COLO829 (cell line): Measurements from ENCODE around the gene MRPL22.
"Not testable (repeated sequence)": the region's sequence is repeated elsewhere in the genome, so short reads cannot be mapped to it uniquely, and the experiment has no call there.

Experiments used
- DNase-seq: peaks from one replicate; pipeline ENCODE4 v3.0.0; 2012; ENCODE audit warnings: low spot score

MRPL22 gene

DNA sequence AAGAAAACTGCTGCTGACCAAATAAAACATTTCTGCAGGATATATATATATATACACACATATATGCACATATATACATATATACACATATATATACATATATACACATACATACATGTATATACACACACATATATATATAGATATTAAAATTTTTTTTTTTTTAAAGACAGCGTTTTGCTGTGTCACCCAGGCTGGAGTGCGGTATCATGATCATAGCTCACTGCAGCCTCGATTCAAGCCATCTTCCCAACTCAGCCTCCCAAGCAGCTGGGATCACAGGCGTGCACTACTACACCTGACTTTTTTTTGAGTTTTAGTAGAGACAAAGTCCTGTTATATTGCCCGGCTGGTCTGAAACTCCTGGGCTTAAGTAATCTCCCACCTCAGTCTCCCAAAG lies 2.7 kb downstream of the MRPL22 start:
- no peak for DNase-seq

DNA sequence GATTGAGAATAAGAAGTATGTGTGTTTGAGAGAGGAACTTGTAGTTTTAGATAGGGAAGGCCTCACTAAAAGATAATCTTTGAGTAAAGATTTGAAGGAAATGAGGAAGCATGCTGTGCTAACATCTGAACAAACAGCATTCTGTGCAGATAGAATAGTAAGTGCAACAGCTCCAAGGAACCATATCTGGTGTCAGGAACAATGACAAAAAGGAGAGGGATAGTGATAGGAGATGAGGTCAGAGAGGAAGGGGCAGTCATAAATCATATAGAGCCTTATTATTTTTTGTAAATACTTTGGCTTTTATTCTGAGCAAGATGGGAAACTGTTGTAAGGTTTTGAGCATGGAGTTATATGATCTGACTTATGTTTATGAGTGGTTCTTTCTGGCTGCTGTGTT lies 3.8 kb downstream of the MRPL22 start:
- DNase-seq: no peak

DNA sequence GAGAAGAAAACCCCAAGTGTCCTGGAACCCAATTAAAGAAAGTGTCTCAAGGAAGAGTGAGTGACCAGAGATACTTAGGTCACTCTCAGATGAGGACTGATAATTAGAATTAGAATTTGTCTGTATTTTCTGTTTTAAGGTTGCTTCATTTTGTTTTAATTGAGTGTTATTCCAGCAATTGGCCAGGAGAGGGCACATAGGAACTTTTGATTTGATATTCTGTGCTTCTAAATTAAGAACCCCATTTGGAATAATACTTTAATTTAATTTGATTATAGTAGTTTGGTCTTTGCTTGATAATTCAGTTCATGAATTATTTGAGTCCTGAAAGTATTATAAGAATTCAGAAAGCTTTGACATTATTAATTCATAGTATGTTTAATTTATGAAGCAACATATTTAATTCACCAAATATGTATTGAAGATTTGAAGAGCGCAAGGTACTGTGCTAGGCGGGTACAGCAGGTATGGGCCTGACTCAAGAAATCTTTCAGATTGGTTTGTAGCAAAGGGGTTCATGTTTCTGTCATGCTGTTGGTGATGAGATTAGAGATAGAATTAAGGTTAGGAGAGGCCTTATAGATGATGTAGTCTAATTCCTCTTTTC lies 4.9 kb downstream of the MRPL22 start:
- DNase-seq: peak; percentile 28

DNA sequence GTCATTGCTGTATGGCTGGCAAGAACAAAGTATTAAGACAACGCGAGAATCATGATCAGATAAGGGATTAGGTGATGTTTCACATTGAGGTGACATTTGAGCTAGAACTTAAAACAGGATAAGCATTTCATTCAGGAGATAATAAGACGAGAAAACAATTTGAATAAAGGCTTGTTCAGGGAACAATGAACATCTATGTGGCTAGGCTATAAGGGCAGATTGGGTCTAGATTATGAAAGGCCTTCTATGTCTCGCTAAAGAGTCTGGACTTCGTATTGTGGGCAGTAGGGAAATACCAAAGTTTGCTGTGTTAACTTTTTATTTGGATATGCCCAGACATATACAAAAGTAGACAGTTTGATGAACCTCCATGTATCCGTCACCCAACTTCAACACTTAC lies 6.9 kb downstream of the MRPL22 start:
- peak; percentile 73 for DNase-seq

DNA sequence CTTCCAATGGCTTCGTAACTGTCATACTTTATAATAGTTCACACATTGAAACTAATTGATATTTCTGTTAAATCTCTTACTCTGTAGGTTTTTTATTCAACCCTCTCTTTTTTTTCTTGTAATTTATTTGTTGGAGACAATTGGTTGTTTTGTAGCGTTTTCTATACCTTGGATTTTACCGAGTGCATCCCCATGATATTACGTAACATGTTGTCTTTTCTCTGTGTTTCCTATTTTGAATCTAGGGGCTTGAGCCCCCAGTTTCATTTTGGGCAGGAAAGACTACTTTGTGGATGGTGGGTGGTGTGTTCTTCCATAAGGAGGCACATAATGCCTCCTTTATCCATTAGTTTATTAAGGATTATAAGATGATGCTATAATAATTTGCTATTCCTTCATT lies 7.4 kb downstream of the MRPL22 start:
- DNase-seq: no peak

DNA sequence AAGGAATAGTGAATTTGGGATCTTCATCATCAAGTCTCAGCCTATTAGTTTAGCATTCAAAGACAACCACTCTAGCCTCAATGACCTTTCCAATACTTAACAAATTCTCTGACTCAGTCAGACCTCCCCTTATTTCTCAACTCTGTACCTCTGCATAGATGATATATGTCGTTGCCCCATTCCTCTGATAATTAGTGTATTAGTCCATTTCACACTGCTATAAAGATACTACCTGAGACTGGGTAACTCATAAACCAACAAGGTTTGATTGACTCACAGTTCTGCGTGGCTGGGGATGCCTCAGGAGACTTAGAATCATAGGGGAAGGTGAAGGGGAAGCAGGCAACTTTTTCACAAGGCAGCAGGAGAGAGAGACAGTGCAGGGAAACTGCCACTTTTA lies 8.9 kb downstream of the MRPL22 start:
- no peak for DNase-seq

DNA sequence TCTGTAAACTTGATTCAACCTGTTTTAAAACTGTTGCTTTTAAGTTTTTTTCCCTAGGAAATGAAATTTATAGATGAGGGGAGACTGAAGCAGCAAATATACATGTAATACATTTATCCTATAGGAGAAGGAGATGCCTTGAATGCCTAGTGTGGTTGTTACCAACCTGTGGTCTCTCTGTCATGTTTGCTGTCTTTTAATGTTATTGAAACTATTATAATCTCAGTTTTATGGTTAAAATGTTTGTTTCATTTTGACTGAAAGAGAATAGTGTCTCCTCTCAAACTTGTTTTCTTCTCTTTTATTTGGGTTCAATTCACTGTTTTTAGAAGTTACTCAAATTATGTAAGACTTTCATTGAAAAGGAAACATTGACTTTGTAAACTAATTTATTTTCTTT lies 15.8 kb downstream of the MRPL22 start:
- DNase-seq: no peak

DNA sequence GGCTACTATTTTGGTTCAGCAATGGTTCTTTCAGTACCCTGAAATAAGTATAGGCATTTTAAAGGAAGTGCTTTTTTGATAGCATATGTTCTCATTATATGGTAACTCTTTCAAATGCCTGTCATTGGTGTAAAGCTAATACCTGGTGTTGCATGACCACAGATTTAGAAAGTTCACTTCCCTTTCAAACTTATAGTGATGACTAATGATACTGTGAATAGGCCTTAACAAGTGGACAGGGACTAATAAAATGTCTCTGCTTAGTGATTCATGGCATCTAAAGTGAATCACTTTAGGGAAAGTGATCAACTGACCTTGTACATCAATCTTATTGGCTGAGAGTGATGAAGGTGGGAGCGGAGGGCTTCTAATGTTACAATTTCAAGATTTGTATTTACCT lies 21.6 kb downstream of the MRPL22 start:
- DNase-seq: peak; percentile 68

DNA sequence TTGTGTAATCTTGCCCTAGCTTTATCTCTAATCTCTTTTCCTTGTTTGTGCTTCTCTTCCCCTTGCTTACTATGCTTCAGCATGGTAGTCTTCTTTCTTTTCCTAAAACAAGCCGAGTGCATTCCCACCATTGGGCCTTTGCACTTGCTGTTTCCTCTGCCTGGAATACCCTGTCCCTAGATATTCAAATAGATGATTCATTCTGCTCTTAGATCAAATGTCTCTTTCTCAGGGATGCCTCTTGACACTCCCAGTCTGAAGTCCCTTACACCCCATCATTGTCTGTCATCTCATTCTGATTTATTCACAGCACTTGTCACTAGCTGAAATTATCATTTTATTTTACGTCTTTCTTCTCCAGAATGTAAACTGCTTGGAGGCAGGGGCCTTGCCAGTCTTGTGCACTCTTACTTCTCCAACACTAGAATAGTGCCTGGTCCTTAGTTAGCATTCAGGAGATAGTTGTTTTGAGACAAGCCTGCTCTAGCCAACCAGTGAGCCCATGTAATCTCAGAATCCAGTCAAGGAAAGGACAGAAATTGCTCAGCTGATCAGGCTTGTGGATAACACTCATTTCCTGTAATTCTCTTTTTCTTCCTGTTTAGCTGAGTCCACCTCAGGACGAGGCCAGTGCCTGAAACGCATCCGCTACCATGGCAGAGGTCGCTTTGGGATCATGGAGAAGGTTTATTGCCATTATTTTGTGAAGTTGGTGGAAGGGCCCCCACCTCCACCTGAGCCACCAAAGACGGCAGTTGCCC lies 25.4 kb downstream of the MRPL22 start:
- no peak for DNase-seq

DNA sequence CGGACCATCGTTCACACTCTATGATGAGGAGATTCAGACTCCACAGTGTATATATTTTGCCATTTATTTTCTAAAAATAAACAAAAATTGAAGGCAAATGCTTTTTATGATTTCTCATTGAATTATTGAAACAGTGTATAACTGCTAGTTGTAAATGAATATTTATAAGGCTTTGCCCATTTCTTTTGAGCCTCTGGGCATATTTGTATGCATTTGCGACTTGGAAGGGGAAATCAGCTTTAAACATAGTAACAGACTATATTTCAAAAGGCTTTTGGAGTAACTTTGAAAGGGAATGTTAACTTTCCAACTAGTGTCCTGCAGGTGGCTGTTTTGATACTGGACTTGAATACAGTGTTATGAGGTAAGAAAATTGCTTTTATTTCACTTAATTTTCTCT lies 26.0 kb downstream of the MRPL22 start:
- DNase-seq: no peak

DNA sequence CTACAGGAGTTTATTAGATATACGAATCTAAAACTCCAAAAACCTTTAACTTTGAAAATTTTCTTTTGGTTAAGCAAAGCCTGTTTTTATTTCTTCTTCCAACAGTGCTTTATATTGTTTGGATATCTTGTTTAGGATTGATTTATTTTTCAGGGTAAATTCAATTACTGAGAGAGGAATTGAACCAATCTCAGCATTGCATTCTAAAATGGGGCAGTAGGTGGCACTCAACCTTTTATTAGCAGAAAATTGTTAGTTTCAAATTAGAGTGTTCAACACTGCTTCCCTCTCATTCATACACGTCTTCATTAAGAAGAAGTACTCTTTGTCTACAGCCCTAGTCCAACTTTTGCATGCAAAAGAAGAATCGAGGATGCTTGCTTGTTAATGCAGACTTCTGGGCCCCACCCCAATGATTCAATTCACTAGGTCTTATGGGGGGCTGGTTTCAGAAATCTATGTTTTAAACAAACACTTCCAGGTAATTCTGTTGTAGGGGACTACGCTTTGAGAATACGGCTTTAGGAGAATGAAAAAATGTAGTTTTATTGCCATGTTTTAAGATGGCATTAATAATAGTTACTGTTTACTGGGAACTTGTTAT lies 26.6 kb downstream of the MRPL22 start:
- peak; percentile 28 for DNase-seq

DNA sequence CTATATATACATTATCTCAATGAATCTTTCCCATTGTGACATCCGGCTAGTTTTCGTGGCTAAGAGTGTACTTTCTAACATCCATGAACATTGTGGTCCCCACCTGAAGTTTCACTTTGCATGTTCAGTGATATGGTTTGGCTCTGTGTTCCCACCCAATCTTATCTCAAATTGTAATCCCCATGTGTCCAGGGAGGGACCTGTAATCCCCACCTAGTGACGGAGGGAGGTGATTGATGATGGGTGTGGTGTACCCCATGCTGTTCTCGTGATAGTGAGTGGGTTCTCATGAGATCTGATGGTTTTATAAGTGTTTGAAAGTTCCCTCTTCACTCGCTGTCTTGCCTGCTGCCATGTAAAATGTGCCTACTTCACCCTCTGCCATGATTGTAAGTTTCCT lies 28.1 kb downstream of the MRPL22 start:
- DNase-seq: no peak

DNA sequence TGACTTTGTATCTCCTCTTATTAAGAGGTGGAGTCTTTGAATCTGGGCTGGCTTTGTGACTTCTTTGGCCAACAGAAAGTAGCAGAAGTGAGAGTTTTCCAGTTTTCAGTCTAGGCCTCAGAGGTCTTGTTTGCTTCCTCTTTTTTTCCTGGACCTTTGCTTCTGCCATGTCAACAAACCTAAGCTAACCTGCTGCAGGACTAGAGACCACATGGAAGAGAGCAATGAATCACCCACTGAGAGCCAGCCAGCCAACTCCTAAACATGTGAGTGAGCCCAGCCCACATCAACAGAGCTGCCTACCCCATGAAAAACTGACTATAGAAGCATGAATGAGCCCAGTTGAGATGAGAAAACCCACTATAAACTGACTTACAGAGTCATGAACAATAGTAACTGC lies 29.9 kb downstream of the MRPL22 start:
- DNase-seq: no peak

DNA sequence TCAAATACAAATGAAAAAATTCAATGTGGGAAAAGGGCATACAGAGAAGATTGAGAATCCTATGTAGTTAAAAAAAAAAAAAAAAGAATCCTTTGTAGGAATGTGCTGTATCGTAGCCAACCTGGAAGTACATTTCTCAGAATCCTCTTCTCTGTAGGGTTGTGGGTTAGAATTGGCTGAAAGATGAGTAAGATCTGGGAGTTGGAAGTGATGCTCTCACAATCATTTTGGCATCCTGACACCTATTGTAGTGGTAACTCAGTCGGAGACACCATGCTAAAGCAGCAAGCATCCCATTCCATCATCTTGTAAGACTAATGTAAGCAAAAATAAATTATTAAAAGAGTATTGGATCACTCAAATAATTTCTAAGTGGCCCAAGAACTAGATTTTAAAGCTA lies 30.6 kb downstream of the MRPL22 start:
- no peak for DNase-seq

DNA sequence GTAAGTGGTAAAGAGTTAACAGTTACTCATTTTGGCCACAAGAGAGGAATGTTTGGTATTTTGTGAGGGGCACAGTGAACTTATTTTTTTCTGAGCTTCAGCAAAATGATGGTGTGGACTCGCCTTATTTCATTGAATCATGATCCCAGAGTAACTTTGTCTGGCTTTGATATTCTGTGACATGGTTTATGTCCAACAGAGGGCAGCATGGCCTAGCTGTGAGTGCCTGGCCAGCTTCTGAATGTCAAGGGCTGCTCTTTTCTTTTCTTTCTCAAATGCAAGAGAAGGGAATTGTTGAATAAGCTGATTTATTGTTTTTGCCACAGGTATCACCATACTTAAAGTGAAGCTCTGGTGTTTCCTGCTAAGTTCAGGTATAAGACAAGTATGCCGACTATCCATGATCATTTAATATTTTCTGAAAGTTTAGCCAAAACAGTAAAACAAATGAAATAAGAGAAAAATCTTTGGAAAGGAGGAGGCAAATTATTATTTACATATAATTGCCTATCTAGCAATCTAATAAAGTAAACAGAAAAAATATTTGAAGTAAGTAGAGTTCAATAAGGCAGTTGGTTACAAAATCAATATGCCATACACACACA lies 31.7 kb downstream of the MRPL22 start:
- peak; percentile 33 for DNase-seq

DNA sequence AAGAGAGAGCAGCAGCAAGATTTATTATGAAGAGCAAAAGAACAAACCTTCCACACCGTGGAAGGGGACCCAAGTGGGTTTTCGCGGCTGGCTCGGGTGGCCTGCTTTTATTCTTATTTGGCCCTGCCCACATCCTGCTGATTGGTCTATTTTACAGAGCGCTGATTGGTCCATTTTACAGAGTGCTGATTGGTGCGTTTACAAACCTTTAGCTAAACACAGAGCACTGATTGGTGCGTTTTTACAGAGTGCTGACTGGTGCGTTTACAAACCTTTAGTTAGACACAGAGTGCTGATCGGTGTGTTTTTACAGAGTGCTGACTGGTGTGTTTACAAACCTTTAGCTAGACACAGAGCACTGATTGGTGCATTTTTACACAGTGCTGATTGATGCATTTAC lies 35.2 kb downstream of the MRPL22 start:
- not testable (repeated sequence) for DNase-seq

DNA sequence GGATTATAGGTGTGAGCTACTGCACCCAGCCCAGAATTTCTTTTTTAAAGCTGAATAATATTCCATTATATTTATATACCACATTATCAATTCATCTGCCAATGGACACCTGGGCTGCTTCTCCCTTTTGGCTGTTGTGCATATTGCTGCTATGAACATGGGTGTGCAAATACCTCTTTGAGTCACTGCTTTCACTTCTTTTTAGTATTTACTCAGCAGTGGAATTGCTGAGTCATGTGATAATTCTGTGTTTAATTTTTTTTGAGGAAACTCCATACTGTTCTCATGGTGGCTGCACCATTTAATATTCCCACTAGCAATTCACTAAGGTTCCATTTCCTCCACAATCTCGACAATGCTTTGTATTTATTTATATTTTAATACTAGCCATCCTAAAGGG lies 36.5 kb downstream of the MRPL22 start:
- DNase-seq: no peak

DNA sequence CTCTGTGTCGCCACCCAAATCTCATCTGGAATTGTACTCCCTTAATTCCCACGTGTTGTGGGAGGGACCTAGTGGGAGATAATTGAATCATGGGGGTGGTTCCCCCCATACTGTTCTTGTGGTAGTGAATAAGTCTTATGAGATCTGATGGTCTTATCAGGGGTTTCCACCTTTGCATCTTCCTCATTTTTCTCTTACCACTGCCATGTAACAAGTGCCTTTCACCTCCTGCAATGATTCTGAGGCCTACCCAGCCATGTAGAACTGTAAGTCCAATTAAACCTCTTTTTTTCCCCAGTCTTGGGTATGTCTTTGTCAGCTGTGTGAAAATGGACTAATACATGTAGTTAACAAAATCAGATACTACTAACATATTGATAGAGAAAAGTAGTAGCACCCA lies 37.4 kb downstream of the MRPL22 start:
- DNase-seq: not testable (repeated sequence)

DNA sequence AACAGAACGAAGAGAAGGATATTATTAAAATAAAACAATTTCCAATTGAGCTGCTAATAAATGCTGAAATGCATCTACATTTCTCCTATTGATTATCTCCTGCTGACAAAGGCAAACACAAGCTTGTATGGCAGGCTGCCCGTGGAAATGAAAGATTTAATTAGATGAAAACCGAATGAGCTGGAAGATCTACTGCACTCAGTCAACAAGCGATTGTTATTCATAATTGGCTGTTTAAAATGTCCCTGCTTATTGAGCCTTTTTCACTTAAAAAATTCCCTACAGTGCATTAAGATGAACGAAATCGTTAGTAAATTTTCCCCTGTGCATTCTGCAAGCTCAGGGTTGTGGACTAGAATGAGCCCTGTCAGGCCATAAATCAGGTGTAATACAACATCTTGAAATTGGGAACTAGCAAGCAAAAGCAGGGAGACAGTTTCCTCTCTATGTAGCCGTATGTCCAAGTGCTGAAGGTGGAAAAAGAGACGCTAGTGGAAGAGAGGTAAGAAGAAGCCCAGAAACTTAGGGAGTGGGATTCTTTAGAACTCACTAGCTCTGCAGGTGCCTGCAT lies 44.2 kb downstream of the MRPL22 start:
- no peak for DNase-seq

DNA sequence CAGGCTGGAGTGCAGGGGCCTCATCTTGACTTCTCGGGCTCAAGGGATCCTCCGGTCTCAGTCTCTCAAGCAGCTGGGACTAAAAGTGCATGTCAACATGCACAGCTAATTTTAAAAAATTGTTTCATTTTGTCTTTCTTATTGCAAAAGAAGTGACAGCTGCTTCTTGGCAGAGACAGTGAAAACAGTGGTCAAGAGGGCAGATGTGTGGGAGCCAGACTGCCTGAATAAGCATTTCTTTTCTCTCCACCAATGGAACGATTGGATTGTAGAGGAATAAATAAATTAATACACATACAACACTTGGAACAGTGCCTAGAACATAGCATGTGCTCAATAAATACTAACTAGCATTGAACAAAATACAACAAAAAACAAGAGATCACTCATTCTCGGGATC lies 45.3 kb downstream of the MRPL22 start:
- no peak for DNase-seq

DNA sequence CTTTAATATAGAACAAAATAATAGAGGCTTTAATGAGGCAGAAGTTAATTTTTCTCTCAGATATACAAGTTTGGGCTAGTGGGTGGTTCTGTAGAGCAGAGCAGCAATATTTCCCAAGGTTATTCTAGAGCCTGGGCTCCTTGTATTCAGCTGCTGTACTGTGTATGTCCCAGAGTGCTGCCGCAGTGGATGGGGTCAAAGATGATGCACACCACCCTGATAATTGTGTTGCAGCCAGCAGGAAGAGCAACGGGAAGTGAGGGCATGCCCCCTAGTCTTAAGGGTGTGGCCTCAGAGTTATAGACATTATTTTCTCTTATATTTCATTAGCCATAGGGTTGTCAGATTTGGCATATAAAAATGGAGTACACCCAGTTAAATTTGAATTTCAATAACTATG lies 48.8 kb downstream of the MRPL22 start:
- DNase-seq: no peak

DNA sequence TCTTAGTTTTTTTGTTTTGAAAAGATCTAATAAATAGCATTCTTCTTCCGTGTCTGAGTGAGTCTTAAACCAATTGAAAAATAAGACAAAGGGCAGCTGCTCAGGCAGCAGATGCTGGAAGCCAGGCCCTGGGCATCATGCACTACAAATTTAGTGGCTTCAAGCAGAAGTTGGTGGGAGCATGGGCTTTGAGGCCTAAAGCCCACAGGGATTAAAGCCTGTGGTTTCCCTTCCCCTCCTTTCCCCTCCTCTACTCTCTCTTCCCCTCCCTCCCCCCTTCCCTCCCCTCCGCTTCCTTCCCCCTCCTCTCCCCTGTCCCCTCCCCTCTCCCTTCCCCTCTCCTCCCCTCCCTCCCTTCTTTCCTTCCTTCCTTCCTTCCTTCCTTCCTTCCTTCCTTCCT lies 52.6 kb downstream of the MRPL22 start:
- DNase-seq: no peak

DNA sequence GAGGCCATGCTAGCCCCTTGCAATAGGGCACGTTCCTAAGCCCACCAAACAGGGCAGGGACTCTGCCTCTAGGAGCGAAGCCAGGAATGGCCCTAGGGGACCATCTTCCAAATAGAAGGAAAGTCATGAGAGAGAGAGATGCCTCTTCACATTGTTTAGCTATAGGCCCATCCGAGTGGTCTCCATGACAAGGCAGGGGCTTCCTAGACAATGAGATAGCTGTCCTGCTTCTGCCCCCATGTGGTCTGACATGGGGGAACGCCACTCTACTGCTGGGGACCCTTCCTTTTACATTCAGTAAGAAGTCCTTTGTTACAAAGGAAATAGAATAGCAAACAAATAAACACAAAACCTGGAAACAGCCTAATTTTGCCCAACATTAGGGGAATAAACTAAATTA lies 54.8 kb downstream of the MRPL22 start:
- DNase-seq: no peak
